NCI-H526 (cell line): ENCODE data around the gene CDH13.
A peak's percentile ranks its signal among the peaks of the same experiment; 100 is the strongest.

Experiments used
- DNase-seq, 2 experiments: peaks; one replicate each; lab custom pipeline; 2025; lab: John Stamatoyannopoulos, UW

CDH13 gene

GRCh38 chr16:82741073-82741615 lies 114.4 kb downstream of the CDH13 start:
- DNase-seq: no peak

- no peak for DNase-seq
Observed at GRCh38 chr16:82744958-82745357, 118.2 kb downstream of the CDH13 start.

GRCh38 chr16:82748026-82748425 lies 121.3 kb downstream of the CDH13 start:
- DNase-seq: no peak

- DNase-seq: no peak
Observed at GRCh38 chr16:82750068-82750467, 123.3 kb downstream of the CDH13 start.

GRCh38 chr16:82751020-82751419 lies 124.3 kb downstream of the CDH13 start:
- no peak for DNase-seq

GRCh38 chr16:82752172-82752571 lies 125.4 kb downstream of the CDH13 start:
- DNase-seq: no peak

GRCh38 chr16:82753821-82754220 lies 127.1 kb downstream of the CDH13 start:
- no peak for DNase-seq

- no peak for DNase-seq
Observed at GRCh38 chr16:82754716-82755513, 128.1 kb downstream of the CDH13 start.

GRCh38 chr16:82755570-82756282 lies 129.0 kb downstream of the CDH13 start:
- DNase-seq: no peak

GRCh38 chr16:82756283-82756599 lies 129.5 kb downstream of the CDH13 start:
- no peak for DNase-seq

- DNase-seq: no peak
Observed at GRCh38 chr16:82758406-82758805, 131.6 kb downstream of the CDH13 start.

- no peak for DNase-seq
Observed at GRCh38 chr16:82758904-82759303, 132.1 kb downstream of the CDH13 start.

- DNase-seq: no peak
Observed at GRCh38 chr16:82761236-82761635, 134.5 kb downstream of the CDH13 start.

- no peak for DNase-seq
Observed at GRCh38 chr16:82761858-82762257, 135.1 kb downstream of the CDH13 start.

- no peak for DNase-seq
Observed at GRCh38 chr16:82763371-82763770, 136.6 kb downstream of the CDH13 start.

GRCh38 chr16:82767198-82767597 lies 140.4 kb downstream of the CDH13 start:
- DNase-seq: no peak

- DNase-seq: no peak
Observed at GRCh38 chr16:82767808-82768207, 141.0 kb downstream of the CDH13 start.

GRCh38 chr16:82769845-82770244 lies 143.1 kb downstream of the CDH13 start:
- DNase-seq: no peak

GRCh38 chr16:82772215-82772614 lies 145.4 kb downstream of the CDH13 start:
- DNase-seq: no peak

GRCh38 chr16:82773018-82773417 lies 146.2 kb downstream of the CDH13 start:
- DNase-seq: no peak

- DNase-seq: no peak
Observed at GRCh38 chr16:82776470-82777146, 149.8 kb downstream of the CDH13 start.

- DNase-seq: peak; percentile 2 to 33
Observed at GRCh38 chr16:82782715-82783251, 156.0 kb downstream of the CDH13 start.
